H9 (cell line): ENCODE results near the gene DNER. TPM values are rescaled to one million over a fixed set of nuclear protein-coding genes. Genes with fewer than 3 reads are reported as not detected.

ENCODE experiments used
- DNase-seq: peaks from one replicate; pipeline ENCODE4 v3.0.0-alpha.2; 2017
- H2AFZ ChIP-seq: one replicate; pipeline ENCODE4 v1.6.1; 2013; ENCODE audit warnings: mild to moderate bottlenecking, low read length, control low read depth, moderate library complexity
- H2AK5ac ChIP-seq: 2 replicates; pipeline ENCODE4 v1.6.1; 2013; ENCODE audit warnings: low read length, control low read depth, mixed read lengths; ENCODE audit not compliant: insufficient read length
- H2BK120ac ChIP-seq: one replicate; pipeline ENCODE4 v1.6.1; 2013; ENCODE audit warnings: low read depth, mild to moderate bottlenecking, low read length, control low read depth, inconsistent platforms; ENCODE audit not compliant: poor library complexity, severe bottlenecking
- H2BK12ac ChIP-seq: 2 replicates; pipeline ENCODE4 v1.6.1; 2013; ENCODE audit warnings: low read length, control low read depth, mixed read lengths, low read depth; ENCODE audit not compliant: insufficient read length
- H2BK15ac ChIP-seq: 2 replicates; pipeline ENCODE4 v1.6.1; 2013; ENCODE audit warnings: low read depth, low read length, control low read depth
- H2BK20ac ChIP-seq: one replicate; pipeline ENCODE4 v1.6.1; 2013; ENCODE audit warnings: low read depth, mild to moderate bottlenecking, low read length, control low read depth, inconsistent platforms; ENCODE audit not compliant: poor library complexity, severe bottlenecking
- H2BK5ac ChIP-seq: 2 replicates; pipeline ENCODE4 v1.6.1; 2013; ENCODE audit warnings: low read length, control low read depth, mixed read lengths; ENCODE audit not compliant: insufficient read length
- H3K14ac ChIP-seq: 2 replicates; pipeline ENCODE4 v1.6.1; 2013; ENCODE audit warnings: low read length, control low read depth; ENCODE audit not compliant: insufficient read depth
- H3K18ac ChIP-seq: 2 replicates; pipeline ENCODE4 v1.6.1; 2013; ENCODE audit warnings: low read depth, mild to moderate bottlenecking, mixed read lengths, low read length, control low read depth; ENCODE audit not compliant: insufficient read length
- H3K23ac ChIP-seq: 2 replicates; pipeline ENCODE4 v1.6.1; 2013; ENCODE audit warnings: low read length, control low read depth, mixed read lengths, low read depth; ENCODE audit not compliant: insufficient read length
- H3K23me2 ChIP-seq: 2 replicates; pipeline ENCODE4 v1.6.1; 2013; ENCODE audit warnings: low read depth, mild to moderate bottlenecking, mixed read lengths, low read length, control low read depth; ENCODE audit not compliant: insufficient read length, poor library complexity, severe bottlenecking
- H3K27ac ChIP-seq: 2 replicates; pipeline ENCODE4 v1.5.1; 2013; ENCODE audit warnings: low read length, control low read depth, mixed read lengths, low read depth; ENCODE audit not compliant: insufficient read length
- H3K27me3 ChIP-seq: 2 replicates; pipeline ENCODE4 v1.6.1; 2013; ENCODE audit warnings: low read length, control low read depth, inconsistent platforms; ENCODE audit not compliant: insufficient read depth
- H3K4ac ChIP-seq: 2 replicates; pipeline ENCODE4 v1.6.1; 2013; ENCODE audit warnings: low read depth, mild to moderate bottlenecking, control low read depth, inconsistent platforms, low read length, moderate library complexity
- H3K4me1 ChIP-seq: 2 replicates; pipeline ENCODE4 v1.6.1; 2013; ENCODE audit warnings: low read length, control low read depth, inconsistent platforms; ENCODE audit not compliant: insufficient read depth
- H3K4me2 ChIP-seq: 2 replicates; pipeline ENCODE4 v1.6.1; 2013; ENCODE audit warnings: low read length, control low read depth, mixed read lengths; ENCODE audit not compliant: insufficient read length, insufficient read depth
- H3K56ac ChIP-seq: 2 replicates; pipeline ENCODE4 v1.6.1; 2013; ENCODE audit warnings: low read depth, mild to moderate bottlenecking, mixed read lengths, low read length, control low read depth; ENCODE audit not compliant: insufficient read length
- H3K79me1 ChIP-seq: 2 replicates; pipeline ENCODE4 v1.6.1; 2013; ENCODE audit warnings: low read depth, mild to moderate bottlenecking, moderate library complexity, low read length, control low read depth, inconsistent platforms; ENCODE audit not compliant: insufficient read depth, poor library complexity, severe bottlenecking
- H3K79me2 ChIP-seq: 2 replicates; pipeline ENCODE4 v1.6.1; 2013; ENCODE audit warnings: low read length, control low read depth, inconsistent platforms; ENCODE audit not compliant: insufficient read depth
- H3K9ac ChIP-seq: 2 replicates; pipeline ENCODE4 v1.6.1; 2013; ENCODE audit warnings: low read length, control low read depth, mixed read lengths; ENCODE audit not compliant: insufficient read length; ENCODE audit errors: extremely low read depth
- H3K9me3 ChIP-seq: one replicate; pipeline ENCODE4 v1.6.1; 2013; ENCODE audit warnings: low read depth, low read length, inconsistent platforms; ENCODE audit not compliant: control insufficient read depth
- H3T11ph ChIP-seq: one replicate; pipeline ENCODE4 v1.6.1; 2013; ENCODE audit warnings: mild to moderate bottlenecking, low read length, control low read depth, inconsistent platforms
- H4K20me1 ChIP-seq: one replicate; pipeline ENCODE4 v1.6.1; 2013; ENCODE audit not compliant: control insufficient read depth, insufficient read length, insufficient read depth
- H4K5ac ChIP-seq: 2 replicates; pipeline ENCODE4 v1.6.1; 2013; ENCODE audit warnings: low read depth, mild to moderate bottlenecking, mixed read lengths, low read length, control low read depth; ENCODE audit not compliant: insufficient read length
- H4K8ac ChIP-seq: replicated peaks from 2 replicates; pipeline ENCODE4 v1.6.1; 2013; ENCODE audit warnings: low read length, control low read depth, mixed read lengths, low read depth; ENCODE audit not compliant: insufficient read length
- H4K91ac ChIP-seq: 2 replicates; pipeline ENCODE4 v1.6.1; 2013; ENCODE audit warnings: low read depth, mild to moderate bottlenecking, moderate library complexity, mixed read lengths, low read length, control low read depth; ENCODE audit not compliant: insufficient read length
- H3K27ac Mint-ChIP-seq, 3 experiments: 2 replicates in 2 of 3; 3 replicates in 1 of 3; pipeline ENCODE4 v1.8.0; 2020 to 2021; ENCODE audit warnings: mixed read lengths in 3 of 3, mild to moderate bottlenecking in 1 of 3, moderate library complexity in 1 of 3
- H3K27me3 Mint-ChIP-seq: 2 replicates; pipeline ENCODE4 v1.8.0; 2021; ENCODE audit warnings: low read depth, mild to moderate bottlenecking, moderate library complexity, mixed read lengths
- H3K36me3 Mint-ChIP-seq, 3 experiments: 2 replicates in 2 of 3; 3 replicates in 1 of 3; pipeline ENCODE4 v1.8.0; 2020 to 2021; ENCODE audit warnings: low read depth in 3 of 3, mixed read lengths in 3 of 3; ENCODE audit not compliant: insufficient read depth in 1 of 3
- H3K4me1 Mint-ChIP-seq, 2 experiments: 2 replicates each; pipeline ENCODE4 v1.8.0; 2020; ENCODE audit warnings: mixed read lengths in 2 of 2
- H3K4me3 Mint-ChIP-seq, 2 experiments: 2 replicates in 1 of 2; 3 replicates in 1 of 2; pipeline ENCODE4 v1.8.0; 2020 to 2021; ENCODE audit warnings: mild to moderate bottlenecking in 2 of 2, mixed read lengths in 2 of 2, moderate library complexity in 1 of 2
- H3K9me3 Mint-ChIP-seq, 2 experiments: 2 replicates in 1 of 2; 3 replicates in 1 of 2; pipeline ENCODE4 v1.8.0; 2020; ENCODE audit warnings: mild to moderate bottlenecking in 2 of 2, mixed read lengths in 2 of 2, moderate library complexity in 1 of 2
- CTCF ChIP-seq: fragments of 200-600 bp; sonication (generic); conservative IDR thresholded peaks from 3 replicates; pipeline ENCODE4 v1.8.0; 2021; ENCODE audit warnings: antibody characterized with exemption, mild to moderate bottlenecking
- WGBS: extraction: QIAGEN DNeasy Blood & Tissue Kit; methylation state at CpG from one replicate; pipeline ENCODE4 v1.1.7; 2013; ENCODE audit warnings: missing lambda C conversion rate, low lambda C conversion rate, mixed read lengths; ENCODE audit not compliant: insufficient read length; ENCODE audit errors: extremely low coverage; 5-methylcytosine and 5-hydroxymethylcytosine counted together
- total RNA-seq: library from RNA; stranded (reverse); gene quantifications from 2 replicates; pipeline ENCODE4 v1.2.1, GENCODE V29; 2021

Gene DNER
- total RNA-seq, 1 experiment from 2014 or later: 1.0 TPM

- H3K14ac ChIP-seq: no peak overlapping the region
- no peaks in the 10 kb centered on the region for H3K79me2 ChIP-seq
- no peak overlapping the region for H2AFZ ChIP-seq
- H4K20me1 ChIP-seq: no peaks in the 10 kb centered on the region
- no peak overlapping the region for H4K8ac ChIP-seq
- H3K4ac ChIP-seq: no peak overlapping the region
- no peak overlapping the region for H2BK15ac ChIP-seq
- no peaks in the 10 kb centered on the region for H3K79me1 ChIP-seq
- H3K27me3 ChIP-seq: no peaks in the 10 kb centered on the region
- no peak for DNase-seq
- Mint-ChIP-seq H3K9me3 (peaks cover 0 to 5% of the 10 kb centered on the region in 2 experiments; a peak in 2 of 5 replicates), H3K36me3 (peaks cover 0 to 2% (median 0%) of the 10 kb centered on the region in 3 experiments; a peak in 1 of 7 replicates), H3K27me3 (no peaks in the 10 kb centered on the region), H3K27ac (no peak overlapping the region; a peak in 1 of 7 replicates), H3K4me1 (no peaks in the 10 kb centered on the region), H3K4me3 (no peak overlapping the region)
- H3K9me3 ChIP-seq: no peaks in the 10 kb centered on the region
- H2BK120ac ChIP-seq: no peak overlapping the region
- H3K4me2 ChIP-seq: no peak overlapping the region
- H3K23ac ChIP-seq: no peak overlapping the region
- H4K5ac ChIP-seq: no peak overlapping the region
- H2BK5ac ChIP-seq: no peak overlapping the region
- no peak overlapping the region for H3T11ph ChIP-seq
- no peak overlapping the region for H3K18ac ChIP-seq
- H2AK5ac ChIP-seq: no peak overlapping the region
- H3K4me1 ChIP-seq: no peaks in the 10 kb centered on the region
- no peak overlapping the region for H3K56ac ChIP-seq
- TF ChIP-seq CTCF: no peak
- no peak overlapping the region for H3K9ac ChIP-seq
- no peak overlapping the region for H3K27ac ChIP-seq
- H2BK12ac ChIP-seq: no peak overlapping the region
- no peak overlapping the region for H2BK20ac ChIP-seq
- WGBS: no CpG with 5 or more reads among the region's 3 CpGs
- H4K91ac ChIP-seq: no peak overlapping the region
- H3K23me2 ChIP-seq: no peaks in the 10 kb centered on the region
Observed at GRCh38 chr2:229343661-229344060, 370.7 kb downstream of the DNER start.
